Vagina (tissue), 2 donors: ENCODE data around the gene NFATC3.

Source experiments
- CTCF ChIP-seq, 3 experiments: fragments of 450-650 bp in 2 of 3; fragments of 200-600 bp in 1 of 3; sonication (generic) in 1 of 3; IDR thresholded peaks; one replicate each; pipeline ENCODE4 v1.5.1; 2017 to 2019; ENCODE audit warnings: antibody characterized with exemption in 3 of 3, mild to moderate bottlenecking in 2 of 3, moderate library complexity in 2 of 3
- POLR2A ChIP-seq, 2 donors: fragments of 450-650 bp; IDR thresholded peaks; one replicate each; pipeline ENCODE4 v1.6.1; 2017; ENCODE audit warnings: antibody characterized with exemption in 2 of 2, mild to moderate bottlenecking in 2 of 2, moderate library complexity in 2 of 2
- POLR2AphosphoS5 ChIP-seq, 2 donors: sonication (generic); formaldehyde crosslinking; IDR thresholded peaks; one replicate each; pipeline ENCODE4 v1.9.0; 2017; ENCODE audit warnings: antibody characterized with exemption in 2 of 2, mild to moderate bottlenecking in 2 of 2, low read depth in 1 of 2; ENCODE audit not compliant: insufficient read depth in 1 of 2

GRCh38 chr16:68227850-68228553 lies 142.8 kb downstream of the NFATC3 start:
- TF ChIP-seq POLR2A (IDR thresholded peaks at IDR 0.05) (no peak), CTCF (IDR thresholded peaks at IDR 0.05) (no peak), POLR2AphosphoS5 (IDR thresholded peaks at IDR 0.05; ENCODE audit: insufficient read depth in 1 of 2, low read depth in 1 of 2) (no peak)
